Stimulated activated naive CD8-positive, alpha-beta T cell treated with anti-CD3 and anti-CD28 coated beads, Interleukin-15, Interleukin-2, amounts not matched to agents 100 ng/mL and 50 ng/mL, for 24 hours (primary cell): ENCODE results near the gene AMOTL2.

Experiments used
- H3K27ac Mint-ChIP-seq: one replicate; pipeline ENCODE4 v1.8.0; 2021; ENCODE audit warnings: mild to moderate bottlenecking, mixed read lengths
- H3K27me3 Mint-ChIP-seq: one replicate; pipeline ENCODE4 v1.8.0; 2021; ENCODE audit warnings: mixed read lengths
- H3K36me3 Mint-ChIP-seq: one replicate; pipeline ENCODE4 v1.8.0; 2021; ENCODE audit warnings: low read depth, mixed read lengths
- H3K4me1 Mint-ChIP-seq: one replicate; pipeline ENCODE4 v1.8.0; 2021; ENCODE audit warnings: low read depth, mixed read lengths
- H3K4me3 Mint-ChIP-seq: one replicate; pipeline ENCODE4 v1.8.0; 2021; ENCODE audit warnings: mild to moderate bottlenecking, mixed read lengths
- H3K9me3 Mint-ChIP-seq: one replicate; pipeline ENCODE4 v1.8.0; 2021; ENCODE audit warnings: mixed read lengths

The AMOTL2 gene

DNA sequence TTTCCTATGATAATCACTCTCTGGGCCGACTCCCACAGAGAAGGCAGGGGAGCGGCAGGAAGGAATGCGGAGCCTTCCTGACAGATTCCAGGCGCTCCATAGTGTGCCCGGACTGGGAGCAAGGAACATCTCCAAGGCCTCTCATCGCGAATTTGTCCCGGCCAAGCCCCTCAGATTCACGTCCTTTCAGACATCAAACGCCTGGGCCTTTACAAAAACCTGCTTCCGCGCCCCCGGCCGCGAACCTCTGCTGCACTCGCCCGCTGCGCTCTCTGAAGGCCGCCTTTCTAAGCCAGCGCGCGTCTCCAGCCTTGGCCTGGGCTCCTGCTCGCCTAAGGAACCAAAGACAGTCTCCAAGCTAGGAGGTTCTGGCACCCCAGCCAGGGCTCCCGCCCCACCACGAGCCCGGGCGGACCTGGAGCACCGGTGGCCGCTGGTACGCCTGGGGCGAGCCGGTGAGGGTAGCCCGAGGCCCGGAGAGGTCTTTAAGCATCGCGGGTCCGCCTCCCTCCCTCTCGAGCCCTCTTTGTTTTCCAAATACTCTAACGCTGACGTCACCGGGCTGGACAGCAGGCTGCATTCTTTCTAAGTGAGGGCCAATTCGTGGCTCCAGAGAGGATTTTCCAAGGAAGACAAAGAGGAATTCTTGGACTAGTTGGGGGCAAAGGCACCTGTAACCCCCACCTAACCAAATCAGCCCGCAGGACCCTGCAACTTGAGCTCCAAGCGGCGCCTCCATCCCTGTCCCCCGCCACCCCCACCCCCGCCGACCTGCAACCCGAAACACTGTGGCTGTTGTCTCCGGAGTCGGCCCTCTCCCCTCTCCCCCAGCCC is 759 bp downstream of the AMOTL2 start:
- Mint-ChIP-seq H3K4me3 (no peak overlapping the region), H3K27me3 (peaks cover 42% of the 10 kb centered on the region), H3K36me3 (no peaks in the 10 kb centered on the region), H3K9me3 (no peaks in the 10 kb centered on the region), H3K4me1 (peaks cover 9% of the 10 kb centered on the region), H3K27ac (no peak overlapping the region)

DNA sequence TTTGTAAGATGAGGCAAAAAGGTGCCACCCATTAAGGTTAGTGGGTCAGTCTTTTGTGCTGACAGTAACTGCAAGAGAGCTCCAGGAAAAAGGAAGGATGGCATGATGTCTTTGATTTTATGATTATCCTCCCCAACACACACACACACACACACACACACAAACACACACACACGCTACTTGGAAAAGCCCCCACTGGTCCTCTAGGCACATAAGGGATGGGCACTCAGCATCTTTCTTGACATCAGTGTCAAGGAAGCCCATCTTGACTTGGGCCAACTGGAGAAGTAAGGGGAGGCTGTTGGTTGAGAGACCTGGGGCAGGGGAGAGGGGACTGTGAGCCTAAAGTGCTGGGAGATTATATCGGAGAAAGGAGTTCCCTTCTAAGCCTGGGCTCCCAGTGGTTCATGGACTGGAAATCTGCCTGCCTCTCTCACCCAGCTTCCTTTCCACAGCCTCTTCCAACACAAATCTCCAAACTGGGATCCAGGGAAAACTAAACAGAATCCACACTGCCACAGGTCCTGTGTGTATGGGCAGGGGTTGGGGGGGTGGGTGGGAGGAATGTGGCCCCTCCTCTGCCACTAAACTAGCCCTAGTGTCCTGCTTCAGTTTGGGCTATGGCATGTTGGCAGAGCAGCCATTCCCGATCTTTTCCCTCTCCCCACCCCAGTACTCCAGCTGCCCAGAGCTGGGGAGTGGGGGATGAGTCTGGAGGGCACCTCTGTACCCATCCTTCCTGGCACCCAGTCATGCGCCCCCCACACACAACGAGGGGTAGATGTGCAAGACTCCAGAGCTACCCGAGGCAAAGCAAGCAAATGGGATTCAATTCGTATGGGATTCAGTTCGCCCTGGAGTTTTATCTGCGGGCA is 1.6 kb downstream of the AMOTL2 start:
- H3K27me3 Mint-ChIP-seq = peaks cover 42% of the 10 kb centered on the region

DNA sequence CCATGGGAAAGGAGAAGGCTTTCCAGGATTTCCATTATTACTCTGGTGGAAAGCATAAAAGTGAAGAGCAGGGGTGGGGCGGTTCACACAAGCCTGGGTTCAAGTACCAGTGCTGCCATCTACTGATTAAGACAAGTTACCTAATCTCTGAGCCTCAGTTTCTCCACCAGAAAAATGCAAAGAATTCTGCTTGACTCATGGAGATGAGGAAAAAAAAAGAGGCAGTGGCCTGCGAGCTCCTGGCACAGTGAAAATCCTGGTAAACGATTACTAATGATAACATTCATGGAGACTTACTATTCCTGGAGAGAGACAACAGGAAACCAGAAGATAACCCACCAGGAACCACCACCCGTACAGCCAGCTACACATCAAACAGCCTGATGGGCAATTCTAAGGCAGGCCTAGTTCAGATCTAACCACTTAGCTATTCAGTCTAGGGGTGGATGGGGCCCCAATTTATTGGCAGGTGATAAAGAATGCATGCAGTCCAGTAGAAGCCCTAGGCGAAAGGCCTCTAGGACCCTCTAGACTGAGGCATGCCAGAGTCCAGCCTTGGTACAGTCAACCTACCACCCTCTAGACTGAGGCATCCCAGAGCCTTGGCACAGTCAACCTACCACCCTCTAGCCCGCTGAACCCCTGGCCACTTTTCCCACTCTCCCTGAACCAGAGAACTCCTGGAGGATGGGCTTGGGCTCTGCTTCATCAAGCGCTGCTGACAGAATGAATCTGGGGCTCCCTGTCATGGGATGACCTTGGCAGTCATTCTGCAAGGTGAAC is 2.5 kb downstream of the AMOTL2 start:
- Mint-ChIP-seq H3K9me3 (no peaks in the 10 kb centered on the region), H3K36me3 (no peaks in the 10 kb centered on the region), H3K27me3 (peaks cover 38% of the 10 kb centered on the region), H3K4me3 (no peak overlapping the region), H3K27ac (no peak overlapping the region), H3K4me1 (peaks cover 9% of the 10 kb centered on the region)

More for the DNA sequence above, 1.6 kb downstream of the AMOTL2 start:
- H3K27ac Mint-ChIP-seq = no peak overlapping the region
- peaks cover 9% of the 10 kb centered on the region for H3K4me1 Mint-ChIP-seq
- H3K9me3 Mint-ChIP-seq = no peaks in the 10 kb centered on the region
- no peak overlapping the region for H3K4me3 Mint-ChIP-seq
- no peaks in the 10 kb centered on the region for H3K36me3 Mint-ChIP-seq

DNA sequence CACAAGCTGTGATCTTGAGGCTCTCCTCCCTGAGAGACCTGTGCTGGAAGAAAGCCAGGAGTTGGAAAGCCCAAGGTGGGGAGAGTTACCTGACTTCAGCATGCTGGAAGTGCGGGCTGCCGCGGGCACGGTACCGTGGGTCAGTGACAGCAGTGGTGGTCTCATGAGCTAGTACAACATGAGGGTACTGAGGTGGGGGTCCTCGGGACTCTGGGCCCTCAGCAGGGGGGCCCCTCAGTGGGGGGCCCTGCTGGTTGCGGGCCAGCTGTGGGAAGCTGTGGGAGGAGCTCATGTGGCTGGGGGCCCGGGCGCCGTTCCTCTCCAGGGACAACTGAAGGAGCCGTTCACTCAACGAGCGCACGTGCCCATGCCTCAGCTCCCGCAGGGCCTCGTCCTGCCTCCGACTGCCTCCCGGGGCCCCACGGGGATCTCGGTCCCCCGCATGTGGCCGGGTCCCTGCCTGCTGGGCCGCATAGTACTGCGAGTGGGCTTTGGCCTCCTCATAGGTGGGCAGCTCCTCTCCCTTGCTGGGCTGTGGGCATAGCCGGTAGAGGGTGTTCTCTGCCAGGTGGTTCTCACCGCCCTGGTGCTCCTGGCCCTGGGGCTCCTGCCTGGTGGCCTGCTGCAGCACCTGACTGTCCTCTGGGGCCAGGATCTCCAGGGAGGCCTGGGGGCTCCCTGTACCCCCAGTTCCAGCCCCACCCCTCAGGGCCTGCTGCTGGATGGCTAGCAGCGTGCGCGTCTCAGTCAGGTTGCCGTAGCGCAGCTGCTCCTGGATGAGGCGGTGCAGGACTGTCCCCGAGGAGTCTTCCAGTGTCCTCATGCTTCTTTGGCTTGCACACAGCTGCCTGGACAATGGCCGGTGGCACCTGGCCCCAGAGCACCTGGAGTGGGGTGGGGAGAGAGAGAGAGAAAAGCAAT is 3.4 kb downstream of the AMOTL2 start:
- Mint-ChIP-seq H3K27me3 (peaks cover 29% of the 10 kb centered on the region), H3K36me3 (no peaks in the 10 kb centered on the region), H3K9me3 (no peaks in the 10 kb centered on the region), H3K4me3 (no peak overlapping the region), H3K27ac (no peak overlapping the region), H3K4me1 (peaks cover 9% of the 10 kb centered on the region)

DNA sequence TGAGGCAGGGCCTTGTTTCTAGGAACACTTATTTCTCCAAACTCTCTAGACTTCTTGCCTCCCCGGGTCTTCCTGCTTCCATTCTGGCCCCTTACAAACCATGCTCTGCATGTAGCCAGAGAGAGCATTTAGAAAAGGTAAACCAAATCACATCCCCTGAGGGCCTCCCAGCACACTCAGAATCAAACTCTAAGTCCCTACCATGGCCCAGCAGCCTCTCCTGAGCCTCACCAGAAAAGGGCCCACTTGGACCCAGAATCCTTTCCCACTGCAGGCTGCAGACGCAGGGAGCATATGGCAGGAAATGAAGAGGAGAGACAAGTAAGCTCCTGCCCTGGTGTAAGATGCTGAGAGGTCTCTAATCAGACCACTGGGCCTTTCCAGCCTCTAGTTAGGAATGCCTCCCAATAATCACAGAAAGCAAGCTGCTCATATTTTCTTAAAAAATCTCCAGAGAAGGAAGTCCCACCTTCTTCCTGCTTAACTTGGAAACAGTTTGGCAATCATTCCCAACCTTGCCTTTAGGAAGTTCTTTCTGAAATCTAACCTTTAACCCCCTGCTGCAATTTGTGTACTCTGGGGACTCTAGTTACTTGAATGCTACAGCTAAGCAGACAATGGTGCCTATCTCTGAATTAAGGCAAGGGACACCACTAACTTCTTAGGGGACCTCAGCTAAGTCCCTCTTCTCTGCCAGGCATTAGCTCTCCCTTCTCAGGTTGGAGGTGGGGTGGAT is 4.2 kb downstream of the AMOTL2 start:
- no peaks in the 10 kb centered on the region for H3K36me3 Mint-ChIP-seq
- peaks cover 10% of the 10 kb centered on the region for H3K4me1 Mint-ChIP-seq
- H3K4me3 Mint-ChIP-seq = no peak overlapping the region
- H3K27ac Mint-ChIP-seq = no peak overlapping the region
- H3K27me3 Mint-ChIP-seq = peaks cover 21% of the 10 kb centered on the region
- H3K9me3 Mint-ChIP-seq = no peaks in the 10 kb centered on the region

DNA sequence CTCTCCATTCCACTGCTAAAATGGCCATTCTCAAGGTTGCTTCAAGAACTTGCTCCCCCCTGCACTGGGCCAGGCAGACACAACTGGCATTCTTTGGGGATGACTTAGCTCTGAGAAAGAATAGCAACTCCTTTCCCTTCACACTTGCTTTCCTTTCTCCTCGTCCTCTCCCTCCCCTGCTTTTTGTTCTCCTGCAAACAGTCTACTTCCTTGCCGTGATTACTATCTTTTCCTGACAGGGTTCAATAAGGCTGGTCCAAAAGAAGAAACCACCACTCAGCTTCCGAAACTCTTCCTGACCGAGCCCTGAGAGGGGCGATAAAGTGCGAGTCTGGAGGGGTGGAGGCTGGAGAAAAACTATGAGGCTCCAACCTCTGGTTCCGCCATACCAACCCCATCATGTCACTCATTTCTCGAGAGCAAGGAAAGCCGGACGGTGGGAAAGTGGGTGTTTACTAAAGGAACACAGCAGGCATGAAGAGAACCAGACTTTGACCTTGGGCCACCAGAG is 5.0 kb downstream of the AMOTL2 start:
- Mint-ChIP-seq H3K27ac (no peak overlapping the region), H3K36me3 (no peaks in the 10 kb centered on the region), H3K27me3 (peaks cover 22% of the 10 kb centered on the region), H3K4me1 (peaks cover 12% of the 10 kb centered on the region), H3K4me3 (no peak overlapping the region), H3K9me3 (no peaks in the 10 kb centered on the region)

DNA sequence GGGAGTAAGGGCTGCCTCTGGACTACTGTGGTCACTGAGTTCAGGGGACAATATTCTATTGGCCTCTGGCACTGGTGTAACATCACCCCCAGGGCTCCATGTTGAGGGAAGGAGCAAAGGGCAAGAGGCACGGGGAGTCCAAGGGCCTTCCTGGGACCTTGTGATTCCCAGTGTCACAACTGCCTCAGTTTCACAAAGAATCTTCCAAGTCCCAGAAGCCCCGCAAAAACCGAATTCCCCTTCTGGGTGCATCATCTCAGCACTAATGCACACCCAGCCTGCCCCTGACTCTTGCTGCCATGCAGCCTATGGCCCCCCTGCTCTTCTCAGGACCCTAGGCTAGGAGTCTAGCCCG is 5.5 kb downstream of the AMOTL2 start:
- H3K36me3 Mint-ChIP-seq = no peaks in the 10 kb centered on the region
- H3K9me3 Mint-ChIP-seq = no peaks in the 10 kb centered on the region
- no peak overlapping the region for H3K27ac Mint-ChIP-seq
- peaks cover 23% of the 10 kb centered on the region for H3K27me3 Mint-ChIP-seq
- H3K4me1 Mint-ChIP-seq = peaks cover 15% of the 10 kb centered on the region
- no peak overlapping the region for H3K4me3 Mint-ChIP-seq

DNA sequence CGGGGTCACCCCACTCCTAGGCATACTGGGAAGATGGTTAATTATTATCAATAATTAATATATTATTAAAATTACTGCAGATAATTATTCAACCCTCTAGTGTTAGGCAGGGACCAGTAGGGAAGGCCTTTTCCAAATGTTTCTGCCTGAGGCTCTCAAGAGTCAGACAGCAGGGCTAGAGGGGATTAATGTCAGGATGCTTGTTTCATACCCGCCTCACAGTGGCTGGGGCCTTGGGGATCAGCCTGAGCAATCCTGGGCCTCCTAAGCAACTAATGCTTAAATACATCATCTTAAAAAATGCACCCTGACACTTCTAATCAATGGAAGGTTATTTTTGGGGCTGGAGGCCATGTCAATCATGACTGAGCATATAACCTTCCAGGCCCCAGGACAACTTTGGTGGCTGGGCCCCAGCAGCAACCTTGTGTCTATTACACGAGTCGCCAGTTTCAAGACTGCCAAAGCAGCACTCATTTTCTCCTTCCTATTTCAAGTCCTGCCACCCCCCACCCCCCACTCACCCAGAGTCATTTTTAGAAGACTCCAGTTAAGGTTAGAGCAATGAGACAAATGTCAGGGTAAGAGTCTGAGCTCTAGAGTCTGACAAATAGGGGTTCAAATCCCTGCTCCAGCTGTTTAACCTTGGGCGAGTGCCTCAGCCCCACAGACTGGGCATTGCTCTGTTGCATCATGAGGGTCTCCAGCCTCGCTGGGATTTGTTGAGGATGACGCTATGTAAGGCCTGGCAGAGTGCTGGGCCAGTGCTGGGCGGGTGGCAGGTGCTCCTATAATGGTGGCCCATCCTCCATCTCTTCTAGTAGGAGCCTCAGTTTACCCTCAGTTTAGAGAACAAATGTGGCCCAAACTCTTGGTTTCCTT is 6.1 kb downstream of the AMOTL2 start:
- H3K4me1 Mint-ChIP-seq = peaks cover 22% of the 10 kb centered on the region
- H3K36me3 Mint-ChIP-seq = no peaks in the 10 kb centered on the region
- H3K27ac Mint-ChIP-seq = no peak overlapping the region
- H3K4me3 Mint-ChIP-seq = no peak overlapping the region
- H3K27me3 Mint-ChIP-seq = peaks cover 25% of the 10 kb centered on the region
- no peaks in the 10 kb centered on the region for H3K9me3 Mint-ChIP-seq

DNA sequence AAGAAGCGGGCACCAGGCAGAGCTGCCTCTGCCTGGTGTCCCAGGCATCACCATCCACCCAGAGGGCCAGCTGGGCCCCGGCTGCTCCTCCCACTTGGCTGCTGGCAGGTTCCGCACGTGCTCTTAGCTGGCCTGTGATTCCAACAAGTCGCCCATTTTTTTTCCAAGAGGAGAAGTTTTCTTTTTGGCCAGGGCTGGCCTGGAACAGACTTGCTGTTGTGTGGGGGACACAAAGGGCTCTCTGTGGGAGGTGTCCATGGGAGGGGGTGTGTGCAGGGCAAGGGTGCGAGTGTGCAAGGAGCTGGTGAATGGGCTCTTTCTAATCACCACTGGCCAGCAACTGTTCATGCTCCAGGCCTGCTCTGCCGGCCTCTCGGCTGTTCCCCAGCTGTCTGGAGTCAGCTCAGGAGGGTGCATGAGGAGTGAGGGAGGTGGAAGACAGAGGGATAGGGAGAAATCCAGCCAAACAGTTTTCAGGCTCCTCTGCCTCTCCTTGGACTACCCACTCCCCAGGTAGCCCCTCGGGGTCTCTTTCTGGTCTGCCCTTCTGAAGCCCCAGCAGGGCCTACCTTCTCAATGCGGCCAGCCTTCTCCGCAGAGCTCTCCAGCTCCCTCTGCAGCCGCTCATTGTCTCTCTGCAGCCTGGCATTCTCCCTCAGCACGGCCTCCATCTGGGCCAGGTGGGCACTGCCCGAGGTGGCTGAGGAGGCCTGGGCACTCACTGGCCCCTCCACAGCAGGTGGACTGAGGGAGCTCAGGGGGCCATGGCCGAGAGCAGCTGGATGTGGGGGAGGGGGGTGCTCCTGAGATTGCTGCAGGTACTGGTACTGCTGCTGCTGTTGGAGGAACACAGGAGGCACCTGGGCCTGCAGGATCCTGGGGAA is 7.1 kb downstream of the AMOTL2 start:
- Mint-ChIP-seq H3K4me1 (peaks cover 24% of the 10 kb centered on the region), H3K4me3 (no peak overlapping the region), H3K9me3 (no peaks in the 10 kb centered on the region), H3K36me3 (no peaks in the 10 kb centered on the region), H3K27ac (no peak overlapping the region), H3K27me3 (peaks cover 19% of the 10 kb centered on the region)

DNA sequence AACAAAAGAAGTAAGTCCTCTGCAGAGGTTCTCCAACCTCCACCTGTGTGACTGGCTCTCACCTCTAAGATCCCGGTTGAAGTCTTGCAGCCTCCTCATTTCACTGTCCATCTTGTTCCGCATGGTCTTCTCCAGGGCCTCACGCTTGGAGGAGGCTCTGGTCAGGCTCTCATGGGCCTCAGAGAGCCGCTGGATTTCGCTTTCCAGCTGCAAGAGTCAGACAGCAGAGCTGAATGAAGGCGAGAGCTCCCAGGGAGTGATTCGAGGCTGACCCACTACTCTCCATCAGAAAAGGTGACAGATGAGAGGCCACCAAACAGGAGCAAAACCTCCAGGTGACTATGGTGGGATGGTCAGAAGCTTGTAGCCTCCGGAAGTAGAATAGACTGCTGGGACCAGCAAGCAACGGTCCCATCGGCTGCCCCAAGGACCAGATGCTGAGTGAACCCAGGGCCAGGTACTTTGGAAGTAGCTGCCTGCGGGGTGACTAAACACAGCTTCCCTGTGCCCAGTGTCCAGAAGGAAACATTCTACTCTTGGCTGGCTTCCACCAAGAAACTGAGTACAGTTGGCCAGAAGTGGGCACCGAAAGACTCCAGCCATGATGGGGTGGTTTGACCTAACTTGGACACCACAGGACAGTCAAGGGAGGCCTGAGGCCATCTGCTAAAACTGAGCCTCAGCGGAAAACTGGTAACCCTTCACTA is 7.9 kb downstream of the AMOTL2 start:
- H3K27me3 Mint-ChIP-seq = peaks cover 16% of the 10 kb centered on the region

DNA sequence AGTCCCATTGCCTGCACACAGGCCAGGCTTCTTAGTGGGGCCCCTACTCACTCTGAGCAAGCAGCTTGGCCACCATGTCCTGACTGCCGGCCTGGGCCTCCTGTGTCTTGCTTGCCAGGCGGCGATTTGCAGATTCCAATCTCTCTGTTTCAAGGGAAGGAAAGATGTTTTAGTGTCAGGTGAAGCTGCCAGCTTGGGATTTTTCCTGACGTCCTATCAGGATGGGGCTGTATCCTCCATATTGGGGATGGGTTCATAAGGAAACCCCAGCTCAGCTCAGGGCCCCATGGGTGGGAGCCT is 8.5 kb downstream of the AMOTL2 start:
- no peak overlapping the region for H3K27ac Mint-ChIP-seq
- no peaks in the 10 kb centered on the region for H3K36me3 Mint-ChIP-seq
- peaks cover 16% of the 10 kb centered on the region for H3K27me3 Mint-ChIP-seq
- H3K4me3 Mint-ChIP-seq = no peak overlapping the region
- no peaks in the 10 kb centered on the region for H3K9me3 Mint-ChIP-seq
- H3K4me1 Mint-ChIP-seq = peaks cover 24% of the 10 kb centered on the region

More for the DNA sequence above, 7.9 kb downstream of the AMOTL2 start:
- H3K4me1 Mint-ChIP-seq = peaks cover 24% of the 10 kb centered on the region
- no peak overlapping the region for H3K4me3 Mint-ChIP-seq
- H3K27ac Mint-ChIP-seq = no peak overlapping the region
- H3K36me3 Mint-ChIP-seq = no peaks in the 10 kb centered on the region
- H3K9me3 Mint-ChIP-seq = no peaks in the 10 kb centered on the region
